ENCODE measurements around the gene COL15A1.

COL15A1 gene

GRCh38 chr9:99046542-99047071, 102.9 kb downstream of the COL15A1 start:
- no peak overlapping the region for H3K4me3 ChIP-seq (ENCODE audit: low read depth, low read length)
- no peak for DNase-seq (ENCODE audit: low read depth)
- TF ChIP-seq POLR2A (IDR thresholded peaks at IDR 0.05; ENCODE audit: extremely low read depth, insufficient read length), result no peak

- no peak overlapping the region for H3K4me3 ChIP-seq (ENCODE audit: low read depth, low read length)
- no peak for DNase-seq (ENCODE audit: low read depth)
Measured at GRCh38 chr9:99049228-99049627, 105.5 kb downstream of the COL15A1 start.

GRCh38 chr9:99049641-99050040, 105.9 kb downstream of the COL15A1 start:
- no peak for DNase-seq (ENCODE audit: low read depth)
- TF ChIP-seq POLR2A (IDR thresholded peaks at IDR 0.05; ENCODE audit: extremely low read depth, insufficient read length) (no peak), MAX (IDR thresholded peaks at IDR 0.05; ENCODE audit: low read depth, low read length) (no peak), MYC (IDR thresholded peaks at IDR 0.05; ENCODE audit: low read depth, low read length) (no peak)
- TF ChIP-seq, protein P1, sequence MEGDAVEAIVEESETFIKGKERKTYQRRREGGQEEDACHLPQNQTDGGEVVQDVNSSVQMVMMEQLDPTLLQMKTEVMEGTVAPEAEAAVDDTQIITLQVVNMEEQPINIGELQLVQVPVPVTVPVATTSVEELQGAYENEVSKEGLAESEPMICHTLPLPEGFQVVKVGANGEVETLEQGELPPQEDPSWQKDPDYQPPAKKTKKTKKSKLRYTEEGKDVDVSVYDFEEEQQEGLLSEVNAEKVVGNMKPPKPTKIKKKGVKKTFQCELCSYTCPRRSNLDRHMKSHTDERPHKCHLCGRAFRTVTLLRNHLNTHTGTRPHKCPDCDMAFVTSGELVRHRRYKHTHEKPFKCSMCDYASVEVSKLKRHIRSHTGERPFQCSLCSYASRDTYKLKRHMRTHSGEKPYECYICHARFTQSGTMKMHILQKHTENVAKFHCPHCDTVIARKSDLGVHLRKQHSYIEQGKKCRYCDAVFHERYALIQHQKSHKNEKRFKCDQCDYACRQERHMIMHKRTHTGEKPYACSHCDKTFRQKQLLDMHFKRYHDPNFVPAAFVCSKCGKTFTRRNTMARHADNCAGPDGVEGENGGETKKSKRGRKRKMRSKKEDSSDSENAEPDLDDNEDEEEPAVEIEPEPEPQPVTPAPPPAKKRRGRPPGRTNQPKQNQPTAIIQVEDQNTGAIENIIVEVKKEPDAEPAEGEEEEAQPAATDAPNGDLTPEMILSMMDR (IDR thresholded peaks at IDR 0.05; ENCODE audit: low read depth, low read length), result no peak
- H3K4me3 ChIP-seq (ENCODE audit: low read depth, low read length), result no peak overlapping the region

More at GRCh38 chr9:99049228-99049627, 105.5 kb downstream of the COL15A1 start:
- TF ChIP-seq MAX (IDR thresholded peaks at IDR 0.05; ENCODE audit: low read depth, low read length), result no peak
- TF ChIP-seq POLR2A (IDR thresholded peaks at IDR 0.05; ENCODE audit: extremely low read depth, insufficient read length), result no peak
- TF ChIP-seq, protein P1 (IDR thresholded peaks at IDR 0.05; ENCODE audit: low read depth, low read length), result no peak
- TF ChIP-seq MYC (IDR thresholded peaks at IDR 0.05; ENCODE audit: low read depth, low read length), result no peak

GRCh38 chr9:99050292-99050911, 106.7 kb downstream of the COL15A1 start:
- H3K4me3 ChIP-seq (ENCODE audit: low read depth, low read length), result no peak overlapping the region
- no peak for DNase-seq (ENCODE audit: low read depth)
- TF ChIP-seq POLR2A (IDR thresholded peaks at IDR 0.05; ENCODE audit: extremely low read depth, insufficient read length), result no peak
- TF ChIP-seq, protein P1 (IDR thresholded peaks at IDR 0.05; ENCODE audit: low read depth, low read length), result no peak
- no peak for TF ChIP-seq MYC (IDR thresholded peaks at IDR 0.05; ENCODE audit: low read depth, low read length)
- TF ChIP-seq MAX (IDR thresholded peaks at IDR 0.05; ENCODE audit: low read depth, low read length), result no peak

DNA sequence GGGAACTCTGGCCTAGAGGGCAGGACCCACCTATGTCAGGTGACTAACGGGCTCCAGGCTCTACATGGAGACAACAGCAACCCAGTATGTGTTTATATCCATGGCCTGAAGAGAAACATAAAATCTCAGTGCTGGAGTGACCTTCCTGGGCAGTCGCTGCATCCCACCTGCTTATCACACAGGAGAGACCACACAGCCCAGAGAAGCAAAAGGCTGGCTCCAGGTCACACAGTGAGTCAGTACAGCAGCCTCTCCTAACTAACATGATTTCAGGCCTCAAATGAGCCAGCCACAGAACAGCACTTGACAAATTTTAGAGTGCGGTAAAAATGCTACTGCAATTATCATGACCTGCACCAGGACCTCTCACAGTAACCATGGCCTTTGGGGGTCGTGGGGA, 107.2 kb downstream of the COL15A1 start:
- TF ChIP-seq, protein P1 (IDR thresholded peaks at IDR 0.05; ENCODE audit: low read depth, low read length), result no peak
- TF ChIP-seq MAX (IDR thresholded peaks at IDR 0.05; ENCODE audit: low read depth, low read length) (no peak), MYC (IDR thresholded peaks at IDR 0.05; ENCODE audit: low read depth, low read length) (no peak), POLR2A (IDR thresholded peaks at IDR 0.05; ENCODE audit: extremely low read depth, insufficient read length) (no peak)
- H3K4me3 ChIP-seq (ENCODE audit: low read depth, low read length), result no peak overlapping the region
- DNase-seq (ENCODE audit: low read depth), result no peak

GRCh38 chr9:99051406-99051805, 107.7 kb downstream of the COL15A1 start:
- DNase-seq (ENCODE audit: low read depth), result no peak
- H3K4me3 ChIP-seq (ENCODE audit: low read depth, low read length), result no peak overlapping the region
- TF ChIP-seq POLR2A (IDR thresholded peaks at IDR 0.05; ENCODE audit: extremely low read depth, insufficient read length) (no peak), MYC (IDR thresholded peaks at IDR 0.05; ENCODE audit: low read depth, low read length) (no peak), MAX (IDR thresholded peaks at IDR 0.05; ENCODE audit: low read depth, low read length) (no peak)
- TF ChIP-seq, protein P1 (IDR thresholded peaks at IDR 0.05; ENCODE audit: low read depth, low read length), result no peak
